B cell (primary cell): Measurements from ENCODE around the gene ODAM.

Experiments
- EZH2 ChIP-seq: IDR thresholded peaks from 2 replicates; pipeline ENCODE4 v1.6.1; 2012; ENCODE audit warnings: borderline replicate concordance, low read depth, mild to moderate bottlenecking, moderate library complexity, low read length; ENCODE audit not compliant: insufficient read depth, poor library complexity, severe bottlenecking
- TF ChIP-seq, protein P1 (sequence below): fragments of 200-600 bp; IDR thresholded peaks from one replicate; pipeline ENCODE4 v1.8.0; 2022; ENCODE audit warnings: antibody characterized with exemption, mild to moderate bottlenecking

DNA sequence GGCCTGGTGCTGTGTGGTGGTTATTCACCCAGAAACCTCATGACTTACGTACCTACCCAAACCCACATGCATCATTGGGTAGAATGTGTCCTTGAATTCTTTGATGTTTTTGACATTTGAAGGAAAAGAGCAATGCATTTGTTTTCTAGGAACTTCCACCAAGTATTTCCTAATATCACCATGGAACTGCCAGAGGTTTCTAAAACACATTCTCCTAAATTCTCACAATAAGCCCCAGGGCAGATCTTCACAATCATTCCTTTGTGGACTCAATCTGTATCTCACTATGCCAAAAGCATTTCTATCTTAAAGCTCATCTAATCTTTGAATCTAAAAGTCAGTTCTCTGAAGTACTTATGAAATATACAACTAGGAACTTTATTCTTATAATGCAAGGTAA, 8.3 kb upstream of the ODAM start:
- no peak for TF ChIP-seq EZH2
- TF ChIP-seq, protein P1, sequence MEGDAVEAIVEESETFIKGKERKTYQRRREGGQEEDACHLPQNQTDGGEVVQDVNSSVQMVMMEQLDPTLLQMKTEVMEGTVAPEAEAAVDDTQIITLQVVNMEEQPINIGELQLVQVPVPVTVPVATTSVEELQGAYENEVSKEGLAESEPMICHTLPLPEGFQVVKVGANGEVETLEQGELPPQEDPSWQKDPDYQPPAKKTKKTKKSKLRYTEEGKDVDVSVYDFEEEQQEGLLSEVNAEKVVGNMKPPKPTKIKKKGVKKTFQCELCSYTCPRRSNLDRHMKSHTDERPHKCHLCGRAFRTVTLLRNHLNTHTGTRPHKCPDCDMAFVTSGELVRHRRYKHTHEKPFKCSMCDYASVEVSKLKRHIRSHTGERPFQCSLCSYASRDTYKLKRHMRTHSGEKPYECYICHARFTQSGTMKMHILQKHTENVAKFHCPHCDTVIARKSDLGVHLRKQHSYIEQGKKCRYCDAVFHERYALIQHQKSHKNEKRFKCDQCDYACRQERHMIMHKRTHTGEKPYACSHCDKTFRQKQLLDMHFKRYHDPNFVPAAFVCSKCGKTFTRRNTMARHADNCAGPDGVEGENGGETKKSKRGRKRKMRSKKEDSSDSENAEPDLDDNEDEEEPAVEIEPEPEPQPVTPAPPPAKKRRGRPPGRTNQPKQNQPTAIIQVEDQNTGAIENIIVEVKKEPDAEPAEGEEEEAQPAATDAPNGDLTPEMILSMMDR: no peak
